Sciatic nerve (tissue), 2 donors: ENCODE measurements around the gene TRPC5OS. TPM values are rescaled to one million over a fixed set of nuclear protein-coding genes. Genes with fewer than 3 reads are reported as not detected.
A peak's percentile ranks its signal among the peaks of the same experiment; 100 is the strongest.

Experiments
- ATAC-seq: fragments of 200-7000 bp; cut with Tn5 transposase; one replicate; pipeline ENCODE4 v1.9.1; 2020; ENCODE audit warnings: mild to moderate bottlenecking, moderate library complexity
- DNase-seq: peaks from one replicate; pipeline ENCODE4 v3.0.0-alpha.2; 2020; ENCODE audit warnings: low spot score
- intact Hi-C: fragments of 100-400 bp; cut with DNase I; formaldehyde crosslinking; loops from one replicate; pipeline ENCODE4 v1.14.2; 2022
- total RNA-seq: library from RNA; stranded (reverse); fragmentation: NEBNext Ultra II Directional; extraction: Animal tissue kit (Norgen Biotek cat#: 25700); gene quantifications from one replicate; pipeline ENCODE4 v1.2.1, GENCODE V29; 2021
- donor health status: DM: no; HTN: no; CAD: no.
- donor health status: DM: no; HTN: no; CAD: no.

The TRPC5OS gene
- total RNA-seq = not detected

DNA sequence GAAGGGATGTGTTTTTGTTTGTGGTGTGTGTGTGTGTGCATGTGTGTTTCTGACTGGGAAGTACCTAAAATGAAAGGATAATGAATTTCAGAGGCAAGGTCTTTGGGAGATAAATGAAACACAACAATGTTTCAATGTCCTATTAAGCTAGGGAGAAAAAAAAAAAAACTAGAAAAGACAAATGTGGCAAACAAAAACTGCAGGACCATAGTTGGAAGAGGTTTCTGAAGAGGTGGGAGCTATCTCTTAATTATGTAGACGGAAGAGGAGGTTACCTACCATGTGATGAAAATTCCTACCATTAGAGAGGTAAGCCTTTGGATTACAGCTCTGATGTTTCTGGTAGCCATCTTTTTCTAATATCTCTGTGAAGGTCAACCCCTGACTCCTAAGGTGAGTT, at the start of gene TRPC5OS:
Gene TRPC5OS, plus strand, starts transcription at position 301 of the 400 bp plus-strand sequence. CDS start 25,669 bp downstream, outside the sequence.
- no peak for DNase-seq
- intact Hi-C loops = no loop called here
- ATAC-seq = no peak

DNA sequence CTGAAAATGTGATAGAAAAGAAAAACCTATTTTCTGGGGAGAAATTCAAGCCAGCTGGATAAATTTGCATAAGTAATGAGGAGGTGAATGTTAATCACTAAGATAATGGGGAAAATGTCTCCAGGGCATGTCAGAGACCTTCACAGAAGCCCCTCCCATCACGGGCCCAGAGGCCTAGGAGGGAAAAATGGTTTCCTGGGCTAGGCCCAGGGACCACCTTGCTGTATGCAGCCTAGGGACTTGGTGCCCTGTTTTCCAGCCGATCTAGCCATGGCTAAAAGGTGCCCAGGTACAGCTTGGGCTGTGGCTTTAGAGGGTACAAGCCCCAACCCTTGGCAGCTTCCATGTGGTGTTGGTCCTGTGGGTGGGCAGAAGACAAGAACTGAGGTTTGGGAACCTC, 46.6 kb upstream of the TRPC5OS start:
- DNase-seq (no peak), ATAC-seq (no peak)
- intact Hi-C loops = no loop called here

DNA sequence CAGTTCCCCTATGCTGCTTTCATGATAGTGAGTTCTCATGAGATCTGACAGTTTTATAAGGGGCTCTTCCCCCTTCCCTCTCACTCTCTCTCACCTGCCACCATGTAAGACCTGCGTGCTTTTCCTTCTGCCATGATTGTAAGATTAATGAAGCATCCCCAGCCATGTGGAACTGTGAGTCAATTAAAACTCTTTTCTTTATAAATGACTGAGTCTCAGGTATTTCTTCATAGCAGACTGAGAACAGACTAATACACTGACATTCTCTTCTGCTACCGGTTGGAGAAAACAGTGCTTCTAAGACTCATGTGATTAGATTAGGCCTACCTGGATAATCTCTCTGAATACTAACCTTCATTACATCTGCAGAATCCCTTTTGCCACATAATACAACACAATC, 45.4 kb upstream of the TRPC5OS start:
- no peak for ATAC-seq
- intact Hi-C loops = no loop called here
- DNase-seq = no peak

DNA sequence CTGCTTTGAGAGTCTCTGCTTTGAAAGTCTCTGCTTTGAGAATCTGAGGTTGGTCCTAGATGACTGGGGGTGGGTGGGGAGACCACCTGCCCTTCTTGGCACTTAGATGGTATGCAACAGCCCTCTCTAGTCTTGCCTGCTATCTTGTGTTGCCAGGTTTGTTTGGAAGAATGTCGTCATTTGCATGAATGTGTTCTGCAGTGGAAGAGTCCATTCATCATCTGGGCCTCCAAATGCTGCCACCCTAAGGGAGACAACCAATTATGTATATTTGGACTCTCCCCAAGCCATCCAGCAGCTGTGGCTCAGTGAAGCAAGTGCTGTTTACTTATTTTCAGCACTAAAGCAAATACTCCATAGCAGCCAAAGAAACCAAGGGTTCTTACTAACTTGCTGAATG, 44.6 kb upstream of the TRPC5OS start:
- ATAC-seq (no peak), DNase-seq (no peak)
- intact Hi-C loops = no loop called here

DNA sequence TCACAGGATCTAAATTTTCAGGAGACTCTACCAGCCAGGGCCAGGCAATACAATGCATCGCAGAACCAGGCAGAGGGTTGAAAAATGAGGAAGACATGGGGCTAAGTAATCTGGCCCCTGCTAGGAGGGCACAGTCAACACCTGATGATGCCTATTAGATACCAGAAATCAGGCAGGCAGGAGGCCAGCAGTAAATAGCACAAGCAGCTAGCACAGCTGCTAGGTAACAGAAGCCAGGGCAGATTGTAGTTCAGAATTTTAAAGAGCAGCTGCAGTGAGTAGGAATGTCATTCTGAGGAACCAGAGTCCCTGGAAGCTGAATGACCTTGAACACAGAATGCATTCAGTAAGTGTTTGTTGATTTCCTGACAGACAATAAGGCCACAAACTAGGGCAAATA, 38.8 kb upstream of the TRPC5OS start:
- DNase-seq = no peak
- ATAC-seq = no peak
- intact Hi-C loops = no loop called here

DNA sequence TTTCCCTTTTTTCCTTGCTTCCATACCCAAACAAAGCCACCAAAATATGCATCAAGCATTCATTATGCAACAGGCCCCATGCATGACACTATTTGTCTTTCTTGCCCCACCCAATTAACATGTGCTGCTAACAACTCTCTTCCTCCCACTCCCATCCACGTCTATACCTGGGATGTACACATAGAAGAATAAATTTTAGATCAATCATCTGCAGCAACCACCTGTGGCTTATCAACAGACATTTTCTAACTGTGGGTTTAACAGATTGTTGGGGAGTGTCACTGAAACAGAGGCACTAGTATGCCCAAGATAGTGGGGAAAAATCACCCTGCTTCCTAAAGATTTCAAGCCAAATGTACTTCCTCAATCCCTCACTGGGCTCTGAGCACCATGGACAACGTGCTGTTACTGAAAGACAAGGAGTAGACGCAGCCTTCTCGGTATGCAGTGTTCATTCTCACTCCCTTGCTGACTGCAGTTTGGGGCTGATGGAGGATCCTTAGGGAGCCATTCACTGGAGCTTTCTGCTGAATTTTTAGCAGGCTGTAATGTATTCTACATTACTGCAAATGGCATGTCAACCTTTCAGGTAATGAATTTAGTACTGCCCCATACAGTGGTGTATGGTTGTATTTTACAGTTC, 28.4 kb upstream of the TRPC5OS start:
- ATAC-seq (no peak), DNase-seq (no peak)
- intact Hi-C loops = no loop called here

DNA sequence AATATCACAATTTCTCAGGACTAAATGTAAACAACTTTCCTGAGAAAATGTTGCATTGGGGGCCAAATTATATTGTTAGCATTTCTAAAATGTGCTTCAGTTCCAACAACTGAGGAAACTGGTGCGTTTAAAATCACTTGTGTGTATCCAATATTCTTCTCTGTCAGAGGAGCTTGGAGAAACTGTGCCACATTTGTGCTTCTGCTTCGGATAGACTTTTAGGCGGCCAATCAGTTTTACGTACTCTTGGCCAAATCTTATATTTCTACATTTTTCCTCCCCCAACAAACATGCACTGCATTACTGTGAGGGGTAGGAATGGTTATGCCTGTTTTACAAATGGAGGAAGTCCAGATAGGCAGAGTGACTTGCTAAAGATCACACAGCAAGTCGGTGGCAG, 27.4 kb upstream of the TRPC5OS start:
- intact Hi-C loops = no loop called here
- DNase-seq (no peak), ATAC-seq (no peak)

DNA sequence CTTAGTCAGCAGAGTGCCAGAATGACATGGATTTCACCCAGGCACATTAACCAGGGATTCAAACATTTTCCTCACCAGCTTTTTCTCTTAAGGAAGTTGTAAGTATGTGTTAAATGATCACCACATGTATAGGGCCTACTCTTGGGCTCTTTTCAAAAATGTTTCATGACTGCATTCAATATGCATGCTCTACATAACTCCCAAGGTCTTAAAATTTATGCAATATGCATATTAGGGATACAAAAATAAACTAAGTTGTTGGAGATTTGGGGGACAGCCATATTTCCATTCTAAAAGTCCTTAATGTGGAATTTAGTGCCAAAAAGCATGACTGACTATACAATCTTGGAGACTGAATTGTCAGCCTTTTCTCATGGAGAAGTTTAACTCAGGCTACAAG, 25.0 kb upstream of the TRPC5OS start:
- ATAC-seq (no peak), DNase-seq (no peak)
- intact Hi-C loops = no loop called here

DNA sequence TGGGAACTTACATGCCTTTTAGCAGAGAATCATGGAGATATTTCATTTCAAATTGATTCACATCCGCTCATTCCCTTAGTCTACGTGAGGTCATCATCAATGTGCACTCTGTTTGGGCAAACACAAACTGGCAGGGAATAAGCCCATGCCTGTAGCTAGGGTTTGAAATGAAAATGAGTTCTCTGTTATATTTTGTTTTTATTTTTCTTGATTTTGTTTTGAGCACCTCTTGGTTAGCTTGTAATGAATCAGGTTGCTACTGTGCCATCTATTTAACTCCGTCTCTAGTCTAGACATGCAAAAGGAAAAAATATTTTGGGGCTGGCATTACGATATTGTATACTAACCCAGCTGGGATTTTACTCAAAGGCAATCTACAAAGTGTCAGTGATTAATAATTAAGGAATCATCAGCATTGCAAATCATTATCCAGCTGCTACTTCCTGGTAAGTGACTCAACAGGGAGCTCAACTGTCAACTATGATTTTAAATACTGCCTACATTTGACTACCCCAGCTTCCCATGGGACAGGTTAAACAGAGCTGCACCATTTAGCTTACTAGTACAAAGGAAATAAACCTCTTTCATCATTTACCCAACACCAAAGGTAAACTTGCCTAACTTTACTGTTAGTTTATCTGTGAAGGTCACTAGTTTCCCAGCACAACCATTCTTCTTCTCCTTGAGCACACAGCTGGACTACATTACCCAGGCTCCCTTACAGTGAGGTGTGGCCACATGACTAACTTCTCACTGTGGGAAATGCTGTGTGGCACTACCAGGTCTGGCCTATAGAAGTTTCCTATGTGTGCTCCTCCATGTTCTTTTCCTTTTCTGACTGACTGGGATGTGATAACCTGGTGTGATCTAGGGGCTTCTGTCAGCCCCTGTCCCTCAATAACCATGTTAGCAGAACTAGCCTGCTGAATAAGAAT, 21.2 kb upstream of the TRPC5OS start:
- DNase-seq = no peak
- intact Hi-C loops = no loop called here
- ATAC-seq = no peak

DNA sequence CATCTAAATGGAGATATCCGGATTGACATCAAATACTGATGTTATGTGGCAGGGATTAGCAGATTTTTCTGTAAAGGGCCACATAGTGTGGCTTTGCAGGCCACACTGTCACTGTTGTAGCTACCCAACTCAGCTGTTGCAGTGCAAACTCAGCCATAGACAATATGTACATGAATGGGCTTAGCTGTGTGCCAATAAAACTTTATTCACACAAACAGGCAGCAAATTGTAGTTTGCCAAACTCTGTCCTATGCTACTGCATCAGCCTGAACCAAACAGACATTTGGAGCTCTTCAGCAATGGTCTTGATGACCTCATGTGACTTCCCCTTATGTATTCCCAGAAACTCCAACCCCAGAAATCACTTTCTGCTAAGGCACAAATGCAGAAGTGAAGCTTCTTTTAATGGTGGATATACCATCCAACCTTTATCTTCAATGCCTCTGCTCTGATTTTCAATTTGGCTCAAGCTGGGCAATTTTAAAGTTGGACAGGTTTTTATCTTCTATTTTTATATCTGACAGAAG, 18.4 kb upstream of the TRPC5OS start:
- ATAC-seq (no peak), DNase-seq (no peak)
- intact Hi-C loops = no loop called here

DNA sequence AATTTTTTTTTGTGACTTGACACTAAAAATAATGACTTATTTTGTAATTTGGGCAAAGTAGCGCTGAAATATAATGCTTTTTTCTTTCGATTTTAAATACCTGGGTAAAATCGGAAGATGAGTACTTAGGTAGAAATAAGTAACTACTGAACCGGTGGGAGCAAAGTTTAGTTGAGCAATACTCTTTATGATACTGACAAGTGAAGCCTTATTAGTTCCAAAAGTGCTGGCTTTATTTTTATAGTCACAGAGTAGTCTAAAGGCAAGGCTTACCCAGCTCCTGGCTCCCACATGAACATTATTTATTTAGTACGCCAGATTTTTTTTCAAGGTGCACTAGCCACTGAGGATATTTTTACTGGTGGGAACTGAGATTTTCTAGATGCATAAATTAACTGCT, 14.4 kb upstream of the TRPC5OS start:
- DNase-seq = no peak
- no peak for ATAC-seq
- intact Hi-C loops = no loop called here

DNA sequence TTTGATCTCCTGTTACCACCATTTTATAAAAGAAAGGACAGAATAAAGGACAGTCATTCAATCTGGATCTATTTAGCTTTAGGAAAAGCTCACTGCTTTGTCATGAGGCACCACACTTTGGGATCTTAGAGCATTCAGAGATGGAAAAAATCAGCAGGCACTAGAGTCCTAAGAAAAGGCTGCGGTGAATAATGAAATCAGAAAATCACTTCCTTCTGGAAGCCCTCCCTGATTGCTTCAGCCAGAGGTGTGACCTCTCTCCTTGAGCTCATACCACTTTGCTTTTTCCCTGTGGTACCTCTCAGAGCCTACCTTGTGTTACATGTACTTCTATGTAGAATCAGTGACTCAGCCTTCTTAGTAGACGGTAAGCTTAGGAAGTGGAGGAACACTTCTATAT, 8.7 kb upstream of the TRPC5OS start:
- DNase-seq (no peak), ATAC-seq (no peak)
- intact Hi-C loops = no loop called here

DNA sequence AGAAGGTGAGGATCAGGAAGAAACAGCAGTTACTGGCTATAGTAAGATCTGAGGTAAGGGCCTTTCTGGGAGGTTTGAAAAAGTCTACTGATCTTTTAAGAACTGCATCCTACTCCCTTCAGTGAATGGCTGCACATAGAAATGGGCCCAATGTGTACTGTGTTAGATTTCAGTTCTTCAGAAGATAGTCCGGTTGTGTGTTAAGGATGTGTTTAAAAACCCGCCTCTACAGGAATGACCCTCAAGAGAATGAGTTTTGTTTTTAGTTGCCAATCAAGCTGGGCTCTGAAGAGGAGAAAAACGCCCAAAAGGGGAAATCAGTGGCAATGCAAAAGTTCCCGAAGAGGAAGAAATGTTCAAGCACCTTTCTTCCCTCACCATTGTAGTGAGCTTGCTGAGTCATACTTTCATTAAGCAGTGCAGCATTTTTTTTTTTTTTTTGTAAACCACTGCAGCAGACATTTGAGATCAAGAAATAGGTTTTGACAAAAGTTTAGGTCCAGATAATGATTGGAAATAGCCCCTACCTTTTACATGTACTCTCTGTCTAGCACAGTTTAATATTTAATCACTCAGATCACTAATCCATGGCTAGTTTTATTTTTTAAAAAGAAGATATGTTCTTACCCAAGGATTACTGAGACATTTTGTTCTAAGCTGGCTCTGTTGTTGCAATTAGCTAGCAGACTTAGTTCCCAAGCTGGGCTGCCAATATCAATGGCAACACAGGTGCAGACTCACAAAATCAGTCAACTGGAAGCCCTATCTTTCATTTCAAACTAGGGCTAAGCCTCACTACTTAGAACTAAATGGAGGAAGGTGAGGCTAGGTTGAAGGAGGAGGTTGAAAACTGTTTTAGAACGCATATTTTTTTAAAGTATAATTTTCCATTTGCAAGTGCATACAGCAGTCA, 7.0 kb upstream of the TRPC5OS start:
- intact Hi-C loops = no loop called here
- ATAC-seq (peak; percentile 36), DNase-seq (no peak)

DNA sequence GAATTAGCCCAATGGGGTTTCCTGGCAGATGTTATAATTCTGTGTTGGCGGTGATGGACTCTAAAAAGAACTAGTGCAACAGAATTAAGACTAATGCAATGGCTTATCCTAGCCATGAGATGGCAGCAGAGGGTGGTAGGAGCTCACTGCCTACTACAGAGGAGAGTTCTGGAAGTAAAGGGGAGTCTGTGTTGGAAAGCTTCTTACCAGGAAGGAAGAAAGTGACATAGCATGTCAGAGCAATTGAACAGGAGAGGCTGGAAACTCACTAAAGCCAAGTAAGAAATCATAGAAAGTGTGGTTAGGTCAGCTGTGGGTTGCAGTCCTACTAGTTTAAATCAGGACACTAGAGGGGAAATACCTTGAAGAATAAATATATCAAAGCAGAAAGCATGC, 6.3 kb upstream of the TRPC5OS start:
- no peak for DNase-seq
- intact Hi-C loops = no loop called here
- peak; percentile 90 for ATAC-seq

DNA sequence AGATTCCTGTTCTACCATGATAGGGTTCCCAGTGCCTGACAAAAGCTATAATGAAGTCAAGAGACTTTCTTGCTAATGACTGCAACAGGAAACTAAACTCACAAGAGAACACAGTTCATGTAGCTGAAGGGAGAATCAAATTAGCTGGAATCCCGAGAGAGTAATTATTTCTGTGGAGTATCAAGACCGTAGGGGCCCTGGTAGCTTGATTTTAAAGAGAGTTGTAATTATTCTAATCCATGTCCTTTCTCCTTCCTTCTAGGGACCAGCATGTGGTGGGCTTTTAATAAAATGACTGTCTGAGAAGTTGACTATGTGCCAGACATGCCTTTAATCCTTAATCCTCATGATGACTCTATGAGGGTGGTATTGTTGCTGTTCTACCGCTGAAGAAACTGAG, 1.7 kb upstream of the TRPC5OS start:
- ATAC-seq (no peak), DNase-seq (no peak)
- intact Hi-C loops = no loop called here

DNA sequence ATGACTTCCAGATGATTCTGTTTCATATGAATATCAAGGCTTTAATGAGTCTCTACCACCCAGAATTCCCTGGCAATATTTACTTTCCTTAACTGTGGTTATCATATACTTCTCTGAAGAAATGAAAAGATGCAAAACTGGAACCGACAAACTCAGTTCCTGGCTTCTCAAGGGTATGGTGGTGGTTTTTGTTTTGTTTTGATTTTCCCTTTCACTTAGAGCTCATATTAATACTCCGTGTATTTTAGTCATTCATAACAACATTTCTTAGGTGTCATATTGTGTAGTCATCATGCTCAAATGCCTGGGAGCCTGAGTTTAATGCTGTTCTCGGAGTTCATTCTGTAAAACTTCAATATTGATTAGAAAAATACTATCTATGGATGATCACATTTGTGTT, 665 bp downstream of the TRPC5OS start:
- intact Hi-C loops = no loop called here
- ATAC-seq (no peak), DNase-seq (no peak)

DNA sequence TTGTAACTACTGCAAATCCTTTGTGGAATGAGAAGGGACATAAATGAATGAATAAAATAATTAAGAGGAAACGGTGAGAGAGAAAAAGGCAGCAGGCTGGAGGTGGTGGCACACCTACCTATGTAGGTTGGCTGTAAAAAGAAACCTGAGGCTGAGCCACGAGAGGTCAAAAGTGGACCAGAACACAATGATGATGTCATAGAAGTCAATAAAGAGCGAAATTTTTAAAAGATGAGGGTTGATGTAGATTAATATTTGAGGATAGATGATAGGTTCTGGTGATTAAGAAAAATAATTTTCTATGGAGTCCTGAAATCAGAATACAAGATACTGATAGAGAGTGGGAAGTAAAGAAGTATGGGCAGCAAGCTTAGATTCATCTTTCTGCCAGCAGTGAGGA, 1.7 kb downstream of the TRPC5OS start:
- DNase-seq (no peak), ATAC-seq (no peak)
- intact Hi-C loops = no loop called here

DNA sequence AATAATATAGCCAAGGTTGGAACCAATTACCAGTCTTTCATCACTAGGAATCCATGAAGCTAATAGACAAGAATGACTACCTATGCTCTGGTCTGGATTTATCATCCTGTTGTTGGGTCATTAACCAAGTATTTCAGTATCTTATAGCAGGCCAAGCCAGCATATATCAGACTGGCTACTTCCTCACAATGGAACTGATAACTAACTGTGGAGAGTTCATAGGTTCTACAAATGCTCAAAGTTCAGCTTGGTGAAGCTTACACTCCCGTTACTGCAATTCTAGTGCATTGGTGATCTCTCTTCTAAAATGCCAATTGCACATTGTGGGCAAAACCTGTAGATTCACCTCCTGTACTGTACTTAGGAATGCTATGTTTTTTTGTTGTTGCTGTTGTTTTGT, 4.8 kb downstream of the TRPC5OS start:
- DNase-seq = no peak
- ATAC-seq = no peak
- intact Hi-C loops = no loop called here

DNA sequence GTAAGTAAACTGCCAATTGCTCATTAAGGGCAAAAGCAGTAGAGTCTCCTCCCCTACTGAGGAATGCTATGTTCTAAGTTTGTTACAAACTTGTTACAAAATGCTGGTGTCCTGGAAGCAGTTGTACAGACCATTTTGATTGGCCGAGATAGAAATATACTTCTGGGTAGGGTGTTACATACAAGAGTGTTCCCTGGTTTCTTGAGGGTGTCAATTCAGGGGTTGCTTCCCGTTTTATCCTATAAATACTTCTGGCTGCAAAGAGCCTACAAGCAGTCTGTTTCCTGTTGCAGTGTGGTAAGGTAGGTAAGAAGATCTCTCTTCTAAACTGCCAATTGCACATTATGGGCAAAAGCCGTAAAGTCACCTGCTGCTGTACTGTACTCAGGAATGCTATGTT, 5.7 kb downstream of the TRPC5OS start:
- intact Hi-C loops = no loop called here
- no peak for DNase-seq
- no peak for ATAC-seq
